ENCODE data around the gene SLC27A6.
"Not testable (repeated sequence)": the region's sequence is repeated elsewhere in the genome, so short reads cannot be mapped to it uniquely, and the experiment has no call there.

The SLC27A6 gene

GRCh38 chr5:128965011-128965637, at the start of gene SLC27A6:
TSS of gene SLC27A6 (plus strand) at chr5:128965488. CDS start at chr5:128966138, 650 bp downstream.
- DNase-seq (ENCODE audit: low read depth), result no peak

- DNase-seq (ENCODE audit: low read depth), result no peak
Measured at GRCh38 chr5:128919542-128919941, 45.7 kb upstream of the SLC27A6 start.

- DNase-seq (ENCODE audit: low read depth), result peak; percentile 9
Measured at GRCh38 chr5:128920345-128921215, 44.7 kb upstream of the SLC27A6 start.

- no peak for DNase-seq (ENCODE audit: low read depth)
Measured at GRCh38 chr5:128924299-128924698, 41.0 kb upstream of the SLC27A6 start.

GRCh38 chr5:128925973-128926372, 39.3 kb upstream of the SLC27A6 start:
- no peak for DNase-seq (ENCODE audit: low read depth)

GRCh38 chr5:128927644-128928043, 37.6 kb upstream of the SLC27A6 start:
- no peak for DNase-seq (ENCODE audit: low read depth)

GRCh38 chr5:128932232-128932631, 33.1 kb upstream of the SLC27A6 start:
- DNase-seq (ENCODE audit: low read depth), result not testable (repeated sequence)

- DNase-seq (ENCODE audit: low read depth), result not testable (repeated sequence)
Measured at GRCh38 chr5:128943100-128943499, 22.2 kb upstream of the SLC27A6 start.

GRCh38 chr5:128949847-128950546, 15.3 kb upstream of the SLC27A6 start:
- DNase-seq (ENCODE audit: low read depth), result no peak

GRCh38 chr5:128951301-128951700, 14.0 kb upstream of the SLC27A6 start:
- not testable (repeated sequence) for DNase-seq (ENCODE audit: low read depth)

- no peak for DNase-seq (ENCODE audit: low read depth)
Measured at GRCh38 chr5:128956164-128956563, 9.1 kb upstream of the SLC27A6 start.

GRCh38 chr5:128962211-128962610, 3.1 kb upstream of the SLC27A6 start:
- no peak for DNase-seq (ENCODE audit: low read depth)

GRCh38 chr5:128965638-128966302, 482 bp downstream of the SLC27A6 start:
- DNase-seq (ENCODE audit: low read depth), result no peak

GRCh38 chr5:128966375-128966774, 1.1 kb downstream of the SLC27A6 start:
- DNase-seq (ENCODE audit: low read depth), result no peak

GRCh38 chr5:128966846-128967245, 1.6 kb downstream of the SLC27A6 start:
- no peak for DNase-seq (ENCODE audit: low read depth)

- no peak for DNase-seq (ENCODE audit: low read depth)
Measured at GRCh38 chr5:128973244-128973643, 8.0 kb downstream of the SLC27A6 start.

GRCh38 chr5:128974567-128974966, 9.3 kb downstream of the SLC27A6 start:
- DNase-seq (ENCODE audit: low read depth), result no peak

GRCh38 chr5:128979761-128980160, 14.5 kb downstream of the SLC27A6 start:
- no peak for DNase-seq (ENCODE audit: low read depth)

- DNase-seq (ENCODE audit: low read depth), result no peak
Measured at GRCh38 chr5:128980917-128981316, 15.6 kb downstream of the SLC27A6 start.

GRCh38 chr5:128984480-128984879, 19.2 kb downstream of the SLC27A6 start:
- no peak for DNase-seq (ENCODE audit: low read depth)

GRCh38 chr5:128988476-128988875, 23.2 kb downstream of the SLC27A6 start:
- DNase-seq (ENCODE audit: low read depth), result no peak

GRCh38 chr5:129001841-129002526, 36.7 kb downstream of the SLC27A6 start:
- DNase-seq (ENCODE audit: low read depth), result no peak

Data from stromal cell of bone marrow (primary cell).